Right lobe of liver (tissue), 4 donors: ENCODE results near the gene NCAPD3.

Experiments used
- POLR2A ChIP-seq: fragments of 450-650 bp; IDR thresholded peaks from one replicate; pipeline ENCODE4 v1.6.1; 2017; ENCODE audit warnings: antibody characterized with exemption, mild to moderate bottlenecking
- TF ChIP-seq, protein P1 (sequence below), 4 donors: fragments of 200-600 bp in 3 of 4; fragments of 450-650 bp in 1 of 4; IDR thresholded peaks; one replicate each; pipeline versions ENCODE4 v1.5.1 to v1.8.0; 2016 to 2022; ENCODE audit warnings: antibody characterized with exemption in 4 of 4, mild to moderate bottlenecking in 2 of 4
- donor health status: DM: no; HTN: no; CAD: no.
- donor health status: DM: no; HTN: no; CAD: no.
- donor health status: DM: no; HTN: yes; CAD: no.

DNA sequence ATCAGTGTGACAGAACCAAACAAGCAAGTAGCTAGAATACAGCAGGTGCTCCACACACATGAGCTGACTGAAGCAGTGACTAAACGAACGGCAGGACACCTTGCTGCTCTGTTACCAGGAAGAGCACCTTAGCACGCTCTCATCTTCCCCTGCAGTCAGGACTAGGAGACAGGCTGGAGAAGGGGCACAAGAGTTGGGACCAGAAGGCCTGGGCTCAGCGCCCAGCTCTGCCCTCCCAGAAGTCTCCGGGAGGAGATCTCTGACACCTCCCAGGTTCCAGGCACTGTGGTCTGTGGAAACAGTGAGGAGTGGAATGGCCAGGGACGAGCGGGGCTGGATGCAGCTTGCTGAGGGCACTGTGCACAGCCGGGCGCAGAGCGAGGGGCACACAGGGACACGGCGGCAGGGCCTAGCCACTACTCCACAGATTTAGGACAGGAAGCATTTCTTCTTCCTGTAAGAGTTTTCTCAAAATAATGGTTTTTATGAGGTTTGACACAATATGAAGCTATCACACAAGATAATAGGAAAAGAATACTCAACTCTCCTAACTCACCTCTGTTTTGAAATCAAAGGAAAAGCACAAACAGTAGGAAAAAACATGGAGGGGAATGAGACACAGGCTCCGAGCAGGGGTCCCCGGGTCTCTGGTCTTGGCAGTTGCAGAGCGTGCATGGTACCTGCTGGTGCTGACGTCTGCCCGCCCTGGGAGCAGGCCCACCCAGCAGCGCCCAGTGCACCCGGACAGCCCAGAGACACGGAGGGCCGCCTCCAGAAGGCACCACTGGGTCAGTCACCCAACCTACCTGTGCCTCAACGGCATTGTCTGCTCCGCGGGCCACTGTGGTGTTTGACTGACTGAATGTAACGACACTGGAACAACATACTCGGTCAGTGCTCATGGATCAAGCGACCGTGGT, 67.6 kb downstream of the NCAPD3 start:
- TF ChIP-seq POLR2A = no peak
- TF ChIP-seq, protein P1, sequence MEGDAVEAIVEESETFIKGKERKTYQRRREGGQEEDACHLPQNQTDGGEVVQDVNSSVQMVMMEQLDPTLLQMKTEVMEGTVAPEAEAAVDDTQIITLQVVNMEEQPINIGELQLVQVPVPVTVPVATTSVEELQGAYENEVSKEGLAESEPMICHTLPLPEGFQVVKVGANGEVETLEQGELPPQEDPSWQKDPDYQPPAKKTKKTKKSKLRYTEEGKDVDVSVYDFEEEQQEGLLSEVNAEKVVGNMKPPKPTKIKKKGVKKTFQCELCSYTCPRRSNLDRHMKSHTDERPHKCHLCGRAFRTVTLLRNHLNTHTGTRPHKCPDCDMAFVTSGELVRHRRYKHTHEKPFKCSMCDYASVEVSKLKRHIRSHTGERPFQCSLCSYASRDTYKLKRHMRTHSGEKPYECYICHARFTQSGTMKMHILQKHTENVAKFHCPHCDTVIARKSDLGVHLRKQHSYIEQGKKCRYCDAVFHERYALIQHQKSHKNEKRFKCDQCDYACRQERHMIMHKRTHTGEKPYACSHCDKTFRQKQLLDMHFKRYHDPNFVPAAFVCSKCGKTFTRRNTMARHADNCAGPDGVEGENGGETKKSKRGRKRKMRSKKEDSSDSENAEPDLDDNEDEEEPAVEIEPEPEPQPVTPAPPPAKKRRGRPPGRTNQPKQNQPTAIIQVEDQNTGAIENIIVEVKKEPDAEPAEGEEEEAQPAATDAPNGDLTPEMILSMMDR (IDR thresholded peaks at IDR 0.05) = no peak
